A204.1 (cell line): Measurements from ENCODE around the gene SERINC2.
"Not testable (repeated sequence)": the region's sequence is repeated elsewhere in the genome, so short reads cannot be mapped to it uniquely, and the experiment has no call there.

Experiments
- FAIRE-seq: peaks from 2 replicates; lab custom pipeline; 2012; peaks lifted over from hg19 to GRCh38; lab: Jason Lieb, UNC

Gene SERINC2

GRCh38 chr1:31383967-31384366, 29.0 kb upstream of the SERINC2 start:
- FAIRE-seq: no peak

- FAIRE-seq: not testable (repeated sequence)
These were observed 26.3 kb upstream of the SERINC2 start for GRCh38 chr1:31386576-31387243.

DNA sequence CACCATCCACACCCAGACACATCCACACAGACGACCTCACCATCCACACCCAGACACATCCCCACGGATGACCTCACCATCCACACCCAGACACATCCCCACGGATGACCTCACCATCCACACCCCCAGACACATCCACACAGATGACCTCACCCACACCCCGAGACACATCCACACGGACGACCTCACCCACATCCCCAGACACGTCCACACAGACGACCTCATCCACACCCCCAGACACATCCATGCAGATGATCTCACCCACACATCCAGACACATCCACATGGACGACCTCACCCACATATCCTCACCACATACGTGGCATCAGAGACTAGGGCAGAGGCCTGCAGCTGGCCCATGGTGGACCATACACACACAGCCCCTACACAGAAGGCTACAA, 25.4 kb upstream of the SERINC2 start:
- no peak for FAIRE-seq

DNA sequence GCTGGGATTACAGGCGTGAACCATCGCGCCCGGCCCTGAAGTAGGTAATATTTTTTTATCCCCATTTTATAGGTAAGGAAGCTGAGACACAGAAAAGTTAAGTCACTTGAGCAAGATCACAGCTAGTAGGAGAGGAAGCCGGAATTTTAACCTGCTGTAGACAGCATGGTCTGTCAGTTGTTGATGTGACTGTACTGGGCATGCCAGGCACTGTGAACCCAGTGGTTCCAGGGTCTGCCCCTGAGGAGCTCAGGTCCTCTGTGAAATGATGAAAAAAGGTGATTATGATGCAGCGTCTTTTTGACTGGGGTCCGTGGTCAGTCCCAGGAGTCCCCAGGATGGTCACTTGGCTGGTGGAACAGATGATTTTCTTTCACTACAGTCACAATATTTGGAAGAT, 23.4 kb upstream of the SERINC2 start:
- FAIRE-seq: no peak

DNA sequence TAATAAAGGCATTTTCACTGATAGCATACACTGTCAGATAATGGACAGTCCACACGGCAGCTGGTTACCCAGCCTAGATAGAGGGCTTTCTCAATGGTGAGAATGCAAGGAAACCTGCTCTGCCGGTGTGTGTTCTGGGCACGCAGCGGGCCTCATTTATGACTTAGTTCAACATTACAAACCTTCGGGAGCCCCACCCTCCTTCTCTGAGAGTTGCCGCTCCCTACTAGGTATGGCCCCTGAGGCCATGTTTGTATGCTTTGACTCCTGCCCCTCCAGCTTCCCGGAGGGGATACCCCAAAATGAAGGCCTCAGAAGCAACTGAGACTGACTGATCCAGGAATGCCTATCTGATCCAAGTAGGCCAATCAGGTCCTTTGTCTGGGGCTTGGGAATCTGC, 22.9 kb upstream of the SERINC2 start:
- no peak for FAIRE-seq

- FAIRE-seq: no peak
These were observed 19.6 kb upstream of the SERINC2 start for GRCh38 chr1:31393463-31393862.

DNA sequence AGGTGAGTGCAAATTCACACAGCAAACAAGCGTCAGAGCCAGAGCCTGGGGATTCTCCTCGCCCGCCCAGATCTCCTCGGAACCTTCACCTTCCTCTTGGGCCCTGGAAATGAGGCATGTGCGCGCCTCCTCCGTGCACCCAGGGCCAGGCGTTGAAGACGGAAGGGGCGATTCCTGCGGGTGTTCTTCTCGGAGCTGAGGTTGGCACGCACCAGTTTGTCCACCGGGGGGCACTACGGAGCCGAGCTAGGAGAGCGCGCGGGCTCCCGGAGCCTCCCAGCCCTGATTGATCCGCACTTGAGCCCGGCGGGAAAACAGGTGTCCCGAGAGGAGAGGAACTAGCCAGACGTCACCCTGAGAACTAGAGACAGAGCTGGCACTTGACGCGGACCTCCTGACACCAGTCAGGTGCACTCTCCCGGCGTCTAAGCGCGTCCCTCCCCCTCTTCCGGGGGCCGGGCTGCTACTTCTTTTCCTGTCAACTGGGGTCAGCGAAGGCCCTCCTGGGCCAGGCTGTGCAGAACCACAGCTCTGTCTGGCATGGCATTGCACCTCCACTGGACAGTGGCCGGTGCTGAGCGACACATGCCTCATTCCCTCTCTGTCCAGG, 18.3 kb upstream of the SERINC2 start:
- no peak for FAIRE-seq

GRCh38 chr1:31396633-31397351, 16.2 kb upstream of the SERINC2 start:
- FAIRE-seq: no peak

DNA sequence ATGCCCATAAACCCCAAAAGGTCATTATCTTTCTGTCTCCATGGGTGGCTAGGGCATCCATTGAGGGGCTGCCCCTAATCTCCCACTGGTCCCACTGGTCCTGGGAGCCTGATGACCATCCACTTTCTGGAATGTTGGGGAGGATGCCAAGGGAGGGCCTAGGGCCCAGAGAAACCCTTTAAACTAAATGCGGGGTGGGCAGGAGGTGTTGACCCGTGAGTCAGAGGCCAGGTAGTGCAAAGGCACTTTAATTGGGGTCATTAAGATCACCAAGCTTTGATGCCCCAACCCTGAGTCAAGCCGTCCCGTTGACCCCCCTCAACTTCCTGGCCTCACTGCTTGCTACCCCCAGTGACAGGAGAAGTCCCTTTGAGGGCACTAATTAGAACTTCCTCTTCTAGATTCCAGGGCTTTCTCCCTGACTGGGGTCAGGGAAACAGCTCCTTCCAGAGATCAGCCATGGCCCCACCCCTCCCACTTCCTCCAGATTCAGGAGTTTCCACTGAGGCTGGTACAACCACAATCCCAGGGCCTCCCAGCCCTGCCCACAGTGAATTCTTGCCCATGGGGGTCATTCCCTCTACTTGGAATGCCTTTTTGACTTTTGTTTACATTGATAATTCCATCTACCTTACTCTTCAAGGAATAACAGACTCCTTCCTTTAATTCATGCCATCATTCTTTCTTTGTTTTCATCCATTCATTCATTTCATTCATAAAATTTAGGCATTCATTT, 15.5 kb upstream of the SERINC2 start:
- FAIRE-seq: no peak

DNA sequence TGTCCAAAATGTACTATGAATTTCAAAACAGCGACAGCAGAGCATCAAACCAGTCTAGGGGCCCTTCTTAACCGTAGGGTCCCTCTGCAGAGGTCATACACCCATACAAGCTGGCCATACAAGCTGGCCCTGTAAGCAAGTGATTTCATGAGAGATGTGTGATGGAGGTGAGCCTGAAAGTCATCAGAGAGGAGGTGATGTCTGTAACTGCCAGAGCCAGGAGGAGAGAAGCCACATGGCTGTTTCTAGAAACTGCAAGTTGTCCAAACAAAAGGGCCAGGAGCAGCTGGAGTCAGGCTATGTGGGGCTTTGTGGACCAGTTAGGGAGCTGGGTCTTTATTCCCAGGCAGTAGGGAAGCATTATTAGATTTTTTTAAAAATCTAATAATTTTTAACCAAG, 14.8 kb upstream of the SERINC2 start:
- no peak for FAIRE-seq

DNA sequence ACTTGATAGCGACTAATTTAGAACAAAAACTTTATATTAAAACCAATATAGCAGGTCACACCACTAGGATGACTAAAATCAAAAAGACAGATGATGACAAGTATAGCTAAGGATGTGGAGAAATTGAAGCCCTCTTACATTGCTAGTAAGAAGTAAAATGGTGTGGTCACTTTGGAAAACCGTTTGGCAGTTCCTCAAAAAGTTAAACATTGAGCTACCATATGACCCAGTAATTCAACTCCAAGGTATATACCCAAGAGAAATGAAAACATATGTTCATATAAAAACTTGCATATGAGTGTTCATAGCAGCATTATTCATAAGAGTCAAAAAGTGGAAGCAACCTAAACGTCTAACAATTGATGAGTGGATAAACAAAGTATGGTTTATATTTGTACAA, 13.0 kb upstream of the SERINC2 start:
- FAIRE-seq: no peak

DNA sequence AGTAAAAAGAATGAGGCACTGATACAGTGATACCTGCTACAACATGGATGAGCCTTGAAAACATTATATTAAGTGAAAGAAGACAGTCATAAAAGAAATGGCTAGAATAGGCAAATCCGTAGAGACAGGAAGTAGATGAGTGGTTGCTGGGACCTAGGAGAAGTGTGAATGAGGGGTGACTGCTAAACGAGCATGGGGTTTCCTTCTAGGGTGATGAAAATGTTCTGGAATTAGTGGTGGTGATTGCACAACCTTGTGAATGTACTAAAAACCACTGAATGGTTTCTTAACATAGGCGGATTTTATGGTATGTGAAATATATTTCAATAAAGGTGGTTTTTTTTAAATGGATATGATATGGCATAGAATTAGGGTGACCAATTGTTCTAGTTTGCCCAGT, 12.6 kb upstream of the SERINC2 start:
- no peak for FAIRE-seq

- no peak for FAIRE-seq
These were observed 11.8 kb upstream of the SERINC2 start for GRCh38 chr1:31401241-31401640.

- no peak for FAIRE-seq
These were observed 7.3 kb upstream of the SERINC2 start for GRCh38 chr1:31405578-31406245.

DNA sequence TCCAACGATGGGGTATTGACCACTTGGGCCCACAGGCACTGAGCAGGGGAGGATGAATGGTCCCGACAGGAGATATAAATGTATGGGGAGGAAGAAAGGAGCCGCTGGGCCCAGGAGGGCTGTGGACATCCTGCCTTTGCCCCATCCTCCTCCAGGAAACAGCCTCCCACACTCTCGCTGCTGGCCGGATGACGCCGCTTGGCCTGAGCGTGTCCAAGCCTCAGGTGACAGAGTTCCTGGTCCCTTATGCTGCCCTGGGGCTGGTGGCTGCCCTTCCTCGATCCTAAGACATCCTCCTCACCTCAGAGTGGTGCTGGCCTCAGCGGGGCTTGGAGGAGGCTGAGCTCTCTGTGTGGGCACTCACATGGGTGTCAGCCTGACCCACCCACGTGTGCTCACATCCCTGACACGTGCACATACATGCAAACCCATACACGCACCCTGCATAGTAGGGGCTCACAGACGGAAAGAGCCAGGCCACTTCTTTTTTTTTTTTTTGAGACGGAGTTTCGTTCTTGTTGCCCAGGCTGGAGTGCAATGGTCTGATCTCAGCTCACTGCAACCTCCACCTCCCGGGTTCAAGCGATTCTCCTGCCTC, 5.9 kb upstream of the SERINC2 start:
- no peak for FAIRE-seq

- no peak for FAIRE-seq
These were observed 4.2 kb upstream of the SERINC2 start for GRCh38 chr1:31408788-31409318.

DNA sequence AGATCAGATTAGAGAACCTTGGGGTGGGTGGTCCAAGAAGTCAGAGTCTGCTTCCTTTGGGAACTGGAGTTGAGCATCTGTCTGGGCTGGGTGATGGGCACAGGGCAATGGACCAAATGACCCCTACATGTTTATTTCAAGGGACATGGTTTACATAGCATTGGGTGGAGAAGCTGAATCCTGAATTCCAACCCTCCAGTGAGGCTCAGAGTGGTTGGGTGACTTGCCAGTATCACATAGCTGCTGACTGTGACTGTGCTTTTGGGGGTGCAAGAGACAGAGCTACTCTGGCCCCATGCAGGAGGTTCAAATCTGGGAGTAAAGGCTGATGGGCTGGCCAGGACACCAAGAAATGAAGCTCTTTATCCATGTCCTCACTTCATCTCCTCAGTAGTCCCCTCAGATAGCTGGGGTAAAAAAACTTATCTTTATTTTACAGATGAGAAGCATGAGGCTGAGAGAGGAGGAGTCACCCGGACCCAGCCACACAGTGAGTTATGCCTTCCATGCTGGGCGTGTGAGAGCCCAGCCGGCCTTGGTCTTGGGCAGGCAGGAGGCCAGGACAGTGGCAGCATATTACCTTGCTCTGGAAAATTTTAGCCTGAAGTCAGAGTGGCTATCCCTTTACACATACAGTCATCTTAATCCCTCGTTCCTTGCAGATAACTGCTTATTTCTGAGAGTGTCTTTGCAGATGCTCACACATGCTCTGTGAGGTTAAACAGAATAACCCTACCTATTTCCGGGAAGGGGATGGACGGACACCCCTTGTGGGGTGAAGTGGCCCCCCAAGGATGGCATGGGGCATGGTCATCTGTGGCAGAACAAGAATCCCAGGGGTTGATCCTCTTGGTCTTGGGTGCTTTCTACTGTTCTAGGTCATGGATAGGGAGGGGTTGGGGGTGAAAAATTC, 2.8 kb upstream of the SERINC2 start:
- no peak for FAIRE-seq

DNA sequence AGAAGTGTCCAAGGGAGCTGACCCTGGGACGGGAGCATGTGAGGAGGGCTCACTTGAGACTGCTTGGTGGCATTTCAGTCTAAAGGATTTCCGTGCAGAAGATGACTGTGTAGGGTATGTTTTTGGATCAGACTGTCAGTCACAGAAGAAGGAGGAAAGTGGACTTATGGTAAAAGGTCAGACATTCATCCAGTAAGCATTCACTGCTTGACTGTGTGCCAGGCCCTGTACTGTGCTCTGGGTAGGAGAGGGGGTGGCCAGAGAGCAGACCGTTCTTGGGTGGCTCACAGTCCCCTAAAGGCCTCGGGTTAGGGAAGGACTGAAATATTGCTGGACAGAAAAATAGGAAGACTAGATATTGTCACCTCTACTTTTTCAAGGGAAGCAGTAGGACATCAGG, 2.1 kb upstream of the SERINC2 start:
- FAIRE-seq: no peak

GRCh38 chr1:31412205-31412604, 808 bp upstream of the SERINC2 start:
- no peak for FAIRE-seq

DNA sequence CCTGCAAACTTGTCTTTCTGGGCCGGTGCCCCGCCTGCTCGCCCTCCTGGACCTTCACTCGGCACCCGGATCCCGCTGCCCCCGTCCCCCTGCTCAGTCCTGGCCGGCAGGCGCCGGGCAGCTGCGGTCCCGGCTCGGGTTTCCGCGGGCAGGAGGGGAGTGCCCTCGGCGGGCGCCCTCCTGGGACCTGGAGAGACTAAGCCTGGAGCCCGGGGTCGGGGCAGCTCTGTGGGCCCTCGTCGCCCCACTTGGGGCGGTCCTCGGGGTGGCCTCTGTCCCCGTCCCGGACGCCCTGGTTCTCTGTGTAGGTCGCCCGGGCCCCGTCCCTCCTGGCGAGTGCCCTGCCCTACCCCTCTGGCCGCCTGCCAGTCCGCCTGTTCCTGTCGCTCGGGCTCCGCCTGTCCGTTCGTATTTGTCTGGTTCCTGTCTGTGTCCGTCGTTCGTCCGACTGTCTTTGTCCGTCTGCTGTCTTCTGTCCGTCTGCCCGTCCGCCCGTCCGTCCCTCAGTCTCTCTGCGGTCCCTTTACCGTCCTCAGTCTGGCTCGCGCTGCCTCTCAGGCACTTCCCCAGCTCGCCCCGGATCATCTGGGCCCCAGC, 490 bp downstream of the SERINC2 start:
- no peak for FAIRE-seq
